ENCODE data around the gene WDR37. TPM values are rescaled to one million over a fixed set of nuclear protein-coding genes. Genes with fewer than 3 reads are reported as not detected.

Gene WDR37
- total and polyA plus RNA-seq, 2 donors (not counting 1 experiment from before 2014, with no cell fraction given) = 17.3 to 33.2 TPM

- no peak for DNase-seq
- Histone ChIP-seq H3K9me3 (ENCODE audit: control extremely low read depth in 1 of 3, control insufficient read depth in 2 of 3, insufficient read depth in 1 of 3, low read length in 2 of 3) (no peaks in the 10 kb centered on the region), H4K20me1 (ENCODE audit: control insufficient read depth, insufficient read depth, low read length, poor library complexity, severe bottlenecking) (peaks cover 31% of the 10 kb centered on the region), H3K36me3 (replicated peaks in 1 of 2; ENCODE audit: control extremely low read depth in 1 of 2, control insufficient read depth in 1 of 2, extremely low read depth in 1 of 2, insufficient read depth in 2 of 2, low read length in 1 of 2) (peaks cover 3 to 91% of the 10 kb centered on the region in 2 experiments), H3K27me3 (replicated peaks in 1 of 4; ENCODE audit: control extremely low read depth in 1 of 4, control insufficient read depth in 3 of 4, insufficient read depth in 4 of 4, low read length in 3 of 4) (no peaks in the 10 kb centered on the region), H3K4me2 (replicated peaks; ENCODE audit: low read depth, low read length, poor library complexity, severe bottlenecking) (no peak overlapping the region), H3K4me3 (ENCODE audit: control extremely low read depth in 1 of 5, extremely low read depth in 1 of 5, insufficient read depth in 1 of 5, low read depth in 2 of 5, low read length in 4 of 5) (no peak overlapping the region), H3K9ac (ENCODE audit: low read length) (no peak overlapping the region), H2AFZ (ENCODE audit: insufficient read depth, low read depth, low read length, poor library complexity, severe bottlenecking) (no peak overlapping the region), H3K79me2 (ENCODE audit: control insufficient read depth, insufficient read depth, low read length) (peaks cover 20% of the 10 kb centered on the region), H3K4me1 (ENCODE audit: control insufficient read depth in 2 of 2, insufficient read depth in 2 of 2, low read length in 2 of 2) (no peaks in the 10 kb centered on the region), H3K27ac (ENCODE audit: low read length in 2 of 2) (no peak overlapping the region)
- intact Hi-C loops (cut with micrococcal nuclease) = no loop called here
- no peak overlapping the region for H3K4me3 Mint-ChIP-seq
- WGBS (ENCODE audit: insufficient coverage) = 96% methylated on average over 10 of the region's 12 CpGs
- no peak for ATAC-seq (ENCODE audit: low read depth)
- TF ChIP-seq EZH2 (IDR thresholded peaks at IDR 0.05; ENCODE audit: borderline replicate concordance, insufficient read depth, low read depth, low read length, poor library complexity, severe bottlenecking) (no peak), CTCF (IDR thresholded peaks at IDR 0.05) (no peak)
- H3K4me1 Mint-ChIP-seq = peaks cover 8% of the 10 kb centered on the region
- no peak overlapping the region for H3K27ac Mint-ChIP-seq
- CTCF ChIA-PET = interaction anchor here (0.8 to 1.9 kb wide), 6 partner anchors 24 to 1934 kb away, joined by 3 to 12 read pairs (median 4); no protein-coding TSS in a partner anchor
- no peaks in the 10 kb centered on the region for H3K27me3 Mint-ChIP-seq
- H3K9me3 Mint-ChIP-seq (ENCODE audit: insufficient read depth) = no peaks in the 10 kb centered on the region
- POLR2A ChIA-PET = no interaction called here
These were observed 54.5 kb downstream of the WDR37 start for GRCh38 chr10:1110674-1111119.

GRCh38 chr10:1114315-1114714, 58.1 kb downstream of the WDR37 start:
- peaks cover 36% of the 10 kb centered on the region for H4K20me1 ChIP-seq (ENCODE audit: control insufficient read depth, insufficient read depth, low read length, poor library complexity, severe bottlenecking)

More at GRCh38 chr10:1114315-1114714, 58.1 kb downstream of the WDR37 start:
- H3K27me3 ChIP-seq (replicated peaks in 1 of 4; ENCODE audit: control extremely low read depth in 1 of 4, control insufficient read depth in 3 of 4, insufficient read depth in 4 of 4, low read length in 3 of 4) = no peaks in the 10 kb centered on the region
- POLR2A ChIA-PET = no interaction called here
- Mint-ChIP-seq H3K9me3 (ENCODE audit: insufficient read depth) (no peaks in the 10 kb centered on the region), H3K27me3 (no peaks in the 10 kb centered on the region), H3K27ac (no peak overlapping the region), H3K4me3 (no peak overlapping the region), H3K4me1 (peaks cover 8% of the 10 kb centered on the region)
- no peak for DNase-seq
- H2AFZ ChIP-seq (ENCODE audit: insufficient read depth, low read depth, low read length, poor library complexity, severe bottlenecking) = no peak overlapping the region
- no peak overlapping the region for H3K4me3 ChIP-seq (ENCODE audit: control extremely low read depth in 1 of 5, extremely low read depth in 1 of 5, insufficient read depth in 1 of 5, low read depth in 2 of 5, low read length in 4 of 5)
- CTCF ChIA-PET = no interaction called here
- H3K36me3 ChIP-seq (replicated peaks in 1 of 2; ENCODE audit: control extremely low read depth in 1 of 2, control insufficient read depth in 1 of 2, extremely low read depth in 1 of 2, insufficient read depth in 2 of 2, low read length in 1 of 2) = peaks cover 2 to 88% of the 10 kb centered on the region in 2 experiments
- no peak overlapping the region for H3K9ac ChIP-seq (ENCODE audit: low read length)
- TF ChIP-seq CTCF (IDR thresholded peaks at IDR 0.05) (no peak), EZH2 (IDR thresholded peaks at IDR 0.05; ENCODE audit: borderline replicate concordance, insufficient read depth, low read depth, low read length, poor library complexity, severe bottlenecking) (no peak)
- WGBS (ENCODE audit: insufficient coverage) = 99% methylated on average over 9 of the region's 10 CpGs
- H3K4me2 ChIP-seq (replicated peaks; ENCODE audit: low read depth, low read length, poor library complexity, severe bottlenecking) = no peak overlapping the region
- H3K9me3 ChIP-seq (ENCODE audit: control extremely low read depth in 1 of 3, control insufficient read depth in 2 of 3, insufficient read depth in 1 of 3, low read length in 2 of 3) = no peaks in the 10 kb centered on the region
- H3K79me2 ChIP-seq (ENCODE audit: control insufficient read depth, insufficient read depth, low read length) = peaks cover 27% of the 10 kb centered on the region
- no peaks in the 10 kb centered on the region for H3K4me1 ChIP-seq (ENCODE audit: control insufficient read depth in 2 of 2, insufficient read depth in 2 of 2, low read length in 2 of 2)
- no peak for ATAC-seq (ENCODE audit: low read depth)
- H3K27ac ChIP-seq (ENCODE audit: low read length in 2 of 2) = no peak overlapping the region
- intact Hi-C loops (cut with micrococcal nuclease) = no loop called here

All from B cell (primary cell).